Tongue (tissue), 2 donors: ENCODE results near the gene ADCY3. TPM values are rescaled to one million over a fixed set of nuclear protein-coding genes. Genes with fewer than 3 reads are reported as not detected.
"Not testable (repeated sequence)": the region's sequence is repeated elsewhere in the genome, so short reads cannot be mapped to it uniquely, and the experiment has no call there.

ENCODE experiments used
- DNase-seq: peaks from one replicate; pipeline ENCODE4 v3.0.0-alpha.2; 2015
- total RNA-seq: library from RNA; depleted of rRNA; stranded (reverse); fragments of >200 nt; gene quantifications from one replicate; pipeline ENCODE4 v1.2.3, GENCODE V29; 2014

ADCY3 gene
- total RNA-seq, 1 donor from 2014 or later: 27.1 TPM

- no peak for DNase-seq
These were observed 75.9 kb downstream of the ADCY3 start for GRCh38 chr2:24844023-24844685.

GRCh38 chr2:24843330-24843860 lies 76.6 kb downstream of the ADCY3 start:
- no peak for DNase-seq

GRCh38 chr2:24842081-24843050 lies 77.7 kb downstream of the ADCY3 start:
- no peak for DNase-seq

GRCh38 chr2:24840962-24841945 lies 78.8 kb downstream of the ADCY3 start:
- peak; percentile 68 for DNase-seq

- no peak for DNase-seq
These were observed 79.7 kb downstream of the ADCY3 start for GRCh38 chr2:24840164-24840869.

- DNase-seq: no peak
These were observed 80.3 kb downstream of the ADCY3 start for GRCh38 chr2:24839729-24840128.

DNA sequence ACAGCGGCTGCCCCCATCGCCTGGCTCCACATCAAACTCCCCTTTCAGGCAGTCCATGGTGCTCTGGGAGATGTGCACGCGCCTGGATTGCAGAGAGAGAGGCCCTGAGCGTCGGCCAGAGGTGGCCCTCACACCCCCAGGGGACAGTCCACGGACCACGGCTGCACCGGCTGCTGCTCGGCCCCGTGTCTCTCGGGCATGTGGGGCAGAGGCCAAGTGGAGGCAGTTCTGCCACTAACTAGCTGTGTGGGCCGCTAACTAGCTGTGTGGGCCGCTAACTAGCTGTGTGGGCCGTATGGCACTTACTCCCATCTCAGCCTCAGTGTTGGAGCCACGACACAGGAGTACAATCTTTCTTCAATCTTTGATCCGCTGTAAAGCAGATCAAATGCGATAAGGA lies 81.5 kb downstream of the ADCY3 start:
- no peak for DNase-seq

DNA sequence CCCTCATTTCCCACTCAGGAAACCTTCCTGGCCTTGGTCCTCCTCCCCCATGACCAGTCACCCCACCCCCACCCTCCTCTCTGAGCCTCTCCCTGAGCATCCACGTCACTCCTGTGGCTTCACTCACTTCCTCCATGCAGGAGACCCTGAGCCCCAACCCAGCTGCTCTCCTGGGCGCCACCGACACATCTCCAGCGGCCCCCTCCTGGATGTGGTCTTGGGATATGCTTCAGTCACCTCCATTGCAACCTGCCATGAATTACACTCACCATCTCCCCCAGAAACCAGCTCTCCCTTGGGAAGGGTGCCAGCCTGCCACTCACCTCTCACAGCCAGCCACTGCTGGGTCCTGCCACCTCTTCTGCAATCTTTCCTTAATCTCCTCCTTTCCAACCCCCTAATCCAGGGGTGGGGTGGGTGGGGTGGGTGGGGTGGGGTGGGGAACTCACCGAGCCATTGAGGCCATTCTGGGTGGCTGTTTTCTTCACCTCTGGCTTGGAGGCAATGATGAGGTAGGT lies 82.0 kb downstream of the ADCY3 start:
- no peak for DNase-seq

GRCh38 chr2:24836706-24837105 lies 83.3 kb downstream of the ADCY3 start:
- DNase-seq: no peak

- DNase-seq: no peak
These were observed 83.8 kb downstream of the ADCY3 start for GRCh38 chr2:24836206-24836605.

DNA sequence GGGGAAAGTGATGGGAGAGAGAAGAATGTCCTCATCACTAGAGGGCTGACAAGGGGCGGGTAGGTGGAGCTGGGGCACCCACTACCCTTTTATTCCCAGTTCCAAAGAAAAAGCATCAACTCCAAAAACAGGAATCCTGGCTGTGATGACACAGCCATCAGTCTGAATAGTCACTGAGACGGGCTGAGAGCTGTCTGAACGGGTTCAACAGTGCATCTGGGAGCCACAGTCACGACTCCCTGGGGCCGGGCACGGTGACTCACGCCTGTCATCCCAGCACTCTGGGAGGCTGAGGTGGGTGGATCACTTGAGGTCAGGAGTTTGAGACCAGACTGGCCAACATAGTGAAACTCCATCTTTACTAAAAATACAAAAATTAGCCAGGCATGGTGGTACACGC lies 84.6 kb downstream of the ADCY3 start:
- DNase-seq: not testable (repeated sequence)

DNA sequence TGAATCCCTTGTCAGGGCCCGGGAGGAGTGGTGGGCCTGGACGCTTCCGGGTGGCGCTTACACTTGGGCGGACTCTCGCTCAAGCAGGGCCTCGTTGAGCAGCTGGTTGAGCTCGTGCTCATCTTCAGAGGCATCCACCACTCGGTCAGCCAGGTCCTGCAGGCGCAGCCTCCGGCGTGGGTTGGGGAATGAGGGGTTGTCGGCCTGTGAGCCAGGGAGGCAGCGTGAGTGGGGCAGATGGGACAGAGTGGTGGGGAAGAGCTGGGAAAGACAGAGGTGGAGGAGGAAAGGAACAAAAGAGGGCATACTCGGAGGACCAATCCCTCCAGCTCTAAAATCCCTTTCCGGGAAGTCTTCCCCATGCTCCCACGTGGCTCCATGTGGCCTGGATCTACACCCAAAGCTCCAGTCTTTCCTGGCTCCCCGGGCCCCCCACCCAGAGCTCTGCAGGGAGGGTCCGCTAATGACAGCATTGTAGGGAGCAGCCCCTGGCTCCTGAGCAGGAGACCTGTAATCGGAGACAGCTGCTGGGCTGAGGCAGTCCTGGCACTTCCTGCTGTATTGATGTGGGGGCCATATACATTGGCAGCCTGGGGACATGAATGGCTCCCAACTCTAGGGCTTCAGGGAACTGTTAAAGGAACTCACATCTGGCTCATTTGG lies 85.2 kb downstream of the ADCY3 start:
- DNase-seq: no peak

GRCh38 chr2:24833821-24834732 lies 86.0 kb downstream of the ADCY3 start:
- DNase-seq: no peak

GRCh38 chr2:24832931-24833701 lies 86.9 kb downstream of the ADCY3 start:
- no peak for DNase-seq

DNA sequence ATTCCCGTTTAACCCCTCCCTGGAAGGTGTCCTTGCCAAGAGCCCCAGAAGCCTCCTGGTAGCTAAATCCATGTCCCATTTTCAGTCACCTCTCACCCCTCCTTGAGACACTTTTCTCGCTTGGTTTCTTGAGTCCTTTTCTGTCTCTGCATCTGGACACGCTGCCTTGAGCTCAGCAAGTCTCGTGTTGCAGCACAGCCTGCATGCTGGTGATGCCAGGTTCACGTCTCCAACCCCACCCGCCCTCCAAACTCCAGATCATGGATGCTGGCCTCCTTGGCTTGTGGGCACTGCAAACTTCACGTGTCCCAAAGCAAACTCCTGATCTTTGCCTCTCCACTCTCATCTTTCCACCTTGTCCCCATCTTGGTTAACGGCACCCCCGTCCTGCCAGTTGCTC lies 87.5 kb downstream of the ADCY3 start:
- peak; percentile 54 for DNase-seq

DNA sequence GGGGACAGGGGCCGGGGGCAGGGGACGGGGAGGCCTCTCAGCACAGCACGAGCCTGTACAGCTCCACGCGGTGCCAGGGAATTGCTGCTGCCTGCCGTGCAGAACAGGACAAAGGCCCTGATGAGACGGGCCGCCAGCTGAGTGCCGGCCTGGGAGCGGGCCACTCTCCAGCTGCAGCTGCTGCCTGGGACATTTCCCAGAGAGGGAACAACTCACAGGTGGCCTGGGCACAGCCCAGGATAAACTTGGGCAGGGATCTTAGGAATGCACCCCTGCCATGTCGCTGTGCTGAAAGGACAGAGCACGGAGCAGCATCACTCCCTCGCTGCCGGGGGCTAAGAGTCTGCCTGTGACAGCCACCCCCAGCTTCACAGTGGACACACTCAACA lies 88.0 kb downstream of the ADCY3 start:
- peak; percentile 91 for DNase-seq

- no peak for DNase-seq
These were observed 88.6 kb downstream of the ADCY3 start for GRCh38 chr2:24831221-24832072.

GRCh38 chr2:24830786-24831185 lies 89.3 kb downstream of the ADCY3 start:
- no peak for DNase-seq
